NOMO-1 treated with DMSO at 0.1 percent for 48 hours (cell line): Measurements from ENCODE around the gene APPL2.

Source experiments
- DNase-seq: peaks from one replicate; lab custom pipeline; 2025; ENCODE audit not compliant: unreplicated experiment; lab: John Stamatoyannopoulos, UW

The APPL2 gene

GRCh38 chr12:105141320-105141922 lies 94.6 kb downstream of the APPL2 start:
- no peak for DNase-seq

- DNase-seq = no peak
Observed at GRCh38 chr12:105138248-105138647, 97.7 kb downstream of the APPL2 start.
